ENCODE measurements around the gene SH2B3. TPM values are rescaled to one million over a fixed set of nuclear protein-coding genes. Genes with fewer than 3 reads are reported as not detected.
A peak's percentile ranks its signal among the peaks of the same experiment; 100 is the strongest.

SH2B3 gene
- total RNA-seq, 2 experiments from 2014 or later, result 25.8 to 51.3 TPM

DNA sequence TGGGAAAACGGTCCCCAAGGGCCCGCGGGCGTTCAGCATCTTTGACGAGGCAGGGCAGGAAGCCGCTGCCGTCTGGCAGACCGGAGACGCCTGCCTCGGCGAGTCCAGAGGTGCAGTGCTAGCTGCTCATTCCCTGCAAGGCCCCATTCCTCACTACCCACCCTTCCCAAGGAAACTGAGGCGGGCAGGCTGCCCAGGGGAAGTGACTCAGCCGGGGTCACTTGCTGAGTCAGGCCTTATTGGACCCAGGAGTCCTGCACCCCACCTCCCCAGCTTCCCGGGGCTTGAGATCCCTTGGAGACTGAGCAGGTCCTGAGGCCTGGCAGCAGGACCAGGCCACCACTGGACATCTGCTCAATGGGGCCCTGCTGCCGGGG lies 3.7 kb downstream of the SH2B3 start:
- H3K79me2 ChIP-seq (ENCODE audit: insufficient read depth, low read depth, low read length), result peaks cover 76% of the 10 kb centered on the region
- peaks cover 65% of the 10 kb centered on the region for H3K4me1 ChIP-seq (ENCODE audit: insufficient read depth, low read length, poor library complexity, severe bottlenecking)
- peaks cover 22% of the 10 kb centered on the region for H4K20me1 ChIP-seq (ENCODE audit: insufficient read depth, low read length)
- no TSS peak for BruUV-seq (replicated peaks)
- H3K9me2 ChIP-seq (ENCODE audit: insufficient read depth, low read length), result no peaks in the 10 kb centered on the region
- peak overlapping the region; percentile 83 for H3K4me2 ChIP-seq (ENCODE audit: low read length)
- CTCF ChIA-PET (ENCODE audit: unreplicated experiment), result no interaction called here
- no peak for DNase-seq (ENCODE audit: low spot score)
- peak overlapping the region; percentile 93 for H3K4me3 ChIP-seq (ENCODE audit: low read depth, low read length, poor library complexity, severe bottlenecking)
- intact Hi-C loops (cut with micrococcal nuclease; ENCODE audit: unreplicated experiment), result loop anchor here (5.0 to 10.0 kb wide), 3 partner anchors 188 to 355 kb away; partner anchors contain the start of genes ACAD10, ALDH2, ATXN2 and BRAP
- no peaks in the 10 kb centered on the region for H3K9me3 ChIP-seq (ENCODE audit: low read length)
- H2AFZ ChIP-seq (ENCODE audit: low read length), result no peak overlapping the region
- POLR2A ChIA-PET, result interaction anchor here (1.4 kb wide), 1 partner anchor 41 kb away, joined by 4 read pairs; no protein-coding TSS in a partner anchor
- TF ChIP-seq CTCF (conservative IDR thresholded peaks at IDR 0.05; ENCODE audit: low read length), result no peak
- no peak for TF ChIP-seq EZH2phosphoT487 (IDR thresholded peaks at IDR 0.05; ENCODE audit: borderline replicate concordance, low read depth, low read length)
- H3K27ac ChIP-seq (ENCODE audit: low read depth, low read length, poor library complexity, severe bottlenecking), result no peak overlapping the region
- no peaks in the 10 kb centered on the region for H3K36me3 ChIP-seq (ENCODE audit: insufficient read depth, low read length)

GRCh38 chr12:111409780-111410430 lies 4.2 kb downstream of the SH2B3 start:
- H3K9me3 ChIP-seq (ENCODE audit: low read length), result no peaks in the 10 kb centered on the region
- H3K79me2 ChIP-seq (ENCODE audit: insufficient read depth, low read depth, low read length), result peaks cover 81% of the 10 kb centered on the region
- no peaks in the 10 kb centered on the region for H3K36me3 ChIP-seq (ENCODE audit: insufficient read depth, low read length)
- peak overlapping the region; percentile 93 for H3K4me3 ChIP-seq (ENCODE audit: low read depth, low read length, poor library complexity, severe bottlenecking)
- H3K9me2 ChIP-seq (ENCODE audit: insufficient read depth, low read length), result no peaks in the 10 kb centered on the region
- H3K4me1 ChIP-seq (ENCODE audit: insufficient read depth, low read length, poor library complexity, severe bottlenecking), result peaks cover 60% of the 10 kb centered on the region
- TF ChIP-seq CTCF (conservative IDR thresholded peaks at IDR 0.05; ENCODE audit: low read length), result no peak
- TF ChIP-seq EZH2phosphoT487 (IDR thresholded peaks at IDR 0.05; ENCODE audit: borderline replicate concordance, low read depth, low read length), result no peak
- ChIA-PET CTCF (ENCODE audit: unreplicated experiment) (no interaction called here), POLR2A (interaction anchor here (1.4 kb wide), 1 partner anchor 40 kb away, joined by 4 read pairs; no protein-coding TSS in a partner anchor)
- H3K27ac ChIP-seq (ENCODE audit: low read depth, low read length, poor library complexity, severe bottlenecking), result peak overlapping the region; percentile 12
- no TSS peak for BruUV-seq (replicated peaks)
- H3K4me2 ChIP-seq (ENCODE audit: low read length), result peak overlapping the region; percentile 83
- peaks cover 22% of the 10 kb centered on the region for H4K20me1 ChIP-seq (ENCODE audit: insufficient read depth, low read length)
- DNase-seq (ENCODE audit: low spot score), result peak; percentile 37
- intact Hi-C loops (cut with micrococcal nuclease; ENCODE audit: unreplicated experiment), result loop anchor here (5.0 to 10.0 kb wide), 3 partner anchors 187 to 355 kb away; partner anchors contain the start of genes ACAD10, ALDH2, ATXN2 and BRAP
- no peak overlapping the region for H2AFZ ChIP-seq (ENCODE audit: low read length)
